GM12878 (cell line): Measurements from ENCODE around the gene S100A10.

Source experiments
- CBFB ChIP-seq: IDR thresholded peaks from 2 replicates; pipeline ENCODE4 v1.6.1; 2016; ENCODE audit warnings: antibody characterized with exemption, low read depth
- CTCF ChIP-seq, 3 experiments: IDR thresholded peaks in 2 of 3; conservative IDR thresholded peaks in 1 of 3; 2 replicates each; pipeline ENCODE4 v1.5.1; 2011; ENCODE audit warnings: low read depth in 3 of 3, low read length in 3 of 3, mild to moderate bottlenecking in 3 of 3, control low read depth in 2 of 3, moderate library complexity in 2 of 3, inconsistent platforms in 1 of 3, mixed read lengths in 1 of 3; ENCODE audit not compliant: control insufficient read depth in 2 of 3, insufficient read depth in 1 of 3; ENCODE audit errors: extremely low read depth in 1 of 3
- ESRRA ChIP-seq: IDR thresholded peaks from 2 replicates; pipeline ENCODE4 v1.6.1; 2012; ENCODE audit warnings: mild to moderate bottlenecking, low read length, improper control_type of control experiment
- MYC ChIP-seq: IDR thresholded peaks from 2 replicates; pipeline ENCODE4 v1.6.1; 2011; ENCODE audit warnings: mild to moderate bottlenecking, low read length, moderate library complexity, inconsistent platforms; ENCODE audit not compliant: insufficient read depth, insufficient replicate concordance, insufficient read length, severe bottlenecking
- POLR2AphosphoS5 ChIP-seq: IDR thresholded peaks from 2 replicates; pipeline ENCODE4 v1.6.1; 2011; ENCODE audit warnings: mild to moderate bottlenecking, low read length, inconsistent platforms
- SIN3A ChIP-seq: IDR thresholded peaks from 2 replicates; pipeline ENCODE4 v1.6.1; 2012; ENCODE audit warnings: low read depth, low read length, improper control_type of control experiment

DNA sequence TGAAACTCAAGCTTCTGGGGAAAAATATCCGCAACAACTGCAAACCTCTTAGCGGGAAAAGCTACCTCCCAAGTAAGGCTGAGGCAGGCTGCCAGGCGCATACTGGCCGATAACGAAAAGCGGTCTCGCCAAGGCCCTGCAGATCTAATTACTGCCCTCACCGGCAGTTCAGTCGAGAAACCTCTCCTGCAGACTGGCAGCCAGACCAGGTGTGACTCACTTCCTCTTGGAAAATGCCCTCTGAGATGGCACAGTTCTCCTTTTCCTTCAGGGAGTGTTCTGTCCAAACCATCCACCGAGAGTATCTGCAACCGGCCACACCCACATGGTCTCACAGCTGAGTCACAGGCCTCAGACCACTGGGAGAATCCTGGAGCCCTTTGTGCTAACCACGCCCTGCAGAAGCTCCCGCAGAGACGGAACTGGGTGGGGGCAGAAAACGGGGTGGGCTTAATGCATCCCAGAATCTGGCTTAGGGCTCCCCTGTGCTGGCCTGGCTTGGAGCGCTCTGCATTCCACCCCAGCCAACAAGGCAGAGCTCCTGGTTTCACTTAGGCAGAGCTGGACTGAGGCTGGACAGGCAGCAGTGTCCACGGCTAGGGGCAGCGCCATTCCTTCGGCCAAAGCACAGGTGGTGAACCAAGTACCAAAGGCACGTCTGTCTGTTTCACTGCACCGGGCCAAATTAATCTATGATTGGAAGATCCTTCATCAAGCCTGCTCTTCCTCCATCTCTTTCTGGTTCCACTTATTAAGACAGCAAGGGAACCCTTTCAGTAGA lies 1.2 kb downstream of the S100A10 start:
- TF ChIP-seq MYC (no peak), CTCF (IDR thresholded peaks at IDR 0.05 in 2 of 3, conservative IDR thresholded peaks at IDR 0.05 in 1 of 3; ENCODE audit: control insufficient read depth in 2 of 3, extremely low read depth in 1 of 3, insufficient read depth in 1 of 3, low read depth in 3 of 3, low read length in 3 of 3) (no peak), CBFB (no peak), SIN3A (no peak), ESRRA (no peak), POLR2AphosphoS5 (no peak)
